Ovary (tissue), 9 donors: Measurements from ENCODE around the gene RBAK. TPM values are rescaled to one million over a fixed set of nuclear protein-coding genes. Genes with fewer than 3 reads are reported as not detected.

Experiments
- DNase-seq, 5 donors: peaks; one replicate each; pipeline ENCODE4 v3.0.0-alpha.2; 2019 to 2020
- H3K27ac ChIP-seq, 2 donors: fragments of 200-600 bp; one replicate each; pipeline versions ENCODE4 v1.5.1 to v1.8.0; 2019 to 2022
- H3K27me3 ChIP-seq: fragments of 200-600 bp; one replicate; pipeline ENCODE4 v1.8.0; 2022
- H3K36me3 ChIP-seq: fragments of 200-600 bp; sonication (generic); one replicate; pipeline ENCODE4 v1.5.1; 2019
- H3K4me1 ChIP-seq: one replicate; pipeline ENCODE4 v1.8.1; 2013; ENCODE audit warnings: mild to moderate bottlenecking, moderate library complexity; ENCODE audit not compliant: insufficient read depth
- H3K4me3 ChIP-seq: fragments of 200-600 bp; sonication (generic); one replicate; pipeline ENCODE4 v1.5.1; 2017
- H3K9me3 ChIP-seq, 2 donors: fragments of 200-600 bp in 1 of 2; sonication (generic) in 1 of 2; one replicate each; pipeline versions ENCODE4 v1.5.1 to v1.8.1; 2013 to 2019; ENCODE audit warnings: mild to moderate bottlenecking in 1 of 2, moderate library complexity in 1 of 2
- EP300 ChIP-seq: sonication (generic); formaldehyde crosslinking; IDR thresholded peaks from one replicate; pipeline ENCODE4 v1.6.1; 2017; ENCODE audit warnings: antibody characterized with exemption
- POLR2A ChIP-seq: fragments of 450-650 bp; IDR thresholded peaks from one replicate; pipeline ENCODE4 v1.6.1; 2017; ENCODE audit warnings: antibody characterized with exemption, mild to moderate bottlenecking, moderate library complexity
- WGBS, 3 donors: extraction: QIAGEN DNeasy Blood & Tissue Kit in 1 of 3; methylation state at CpG; one replicate each; pipeline versions ENCODE4 v1.1.5 to v1.1.7; 2013 to 2017; 5-methylcytosine and 5-hydroxymethylcytosine counted together
- intact Hi-C, 4 donors: fragments of 100-400 bp; cut with DNase I; formaldehyde crosslinking; loops; one replicate each; pipeline versions ENCODE4 v1.11.0 to v1.15.1; 2022 to 2023
- polyA plus RNA-seq, 2 donors: library from polyadenylated mRNA; stranded (reverse); fragments of 200-250 nt in 1 of 2; fragments of 350-450 nt in 1 of 2; fragmentation: Illumina TruSeq in 1 of 2; extraction: RNeasy Lipid Tissue Mini Kit (QIAGEN cat#74804) in 1 of 2; gene quantifications; one replicate each; pipeline ENCODE4 v1.2.3, GENCODE V29; 2013 to 2014
- small RNA-seq: library from RNA; depleted of rRNA; stranded (forward); fragments of <200 nt; gene quantifications from one replicate; pipeline ENCODE3, GENCODE V24; 2016
- total RNA-seq, 7 donors: library from RNA; depleted of rRNA in 2 of 7; stranded (reverse); fragments of >200 nt in 2 of 7; fragmentation: NEBNext Ultra II Directional in 3 of 7; extraction: Animal tissue kit (Norgen Biotek cat#: 25700) in 3 of 7; gene quantifications; one replicate each; pipeline versions ENCODE4 v1.1.0 to v1.2.4, GENCODE V29; 2016 to 2023
- TF ChIP-seq, protein P1 (sequence below), 3 donors: fragments of 450-650 bp in 2 of 3; fragments of 200-600 bp in 1 of 3; IDR thresholded peaks; one replicate each; pipeline versions ENCODE4 v1.5.1 to v1.8.0; 2016 to 2022; ENCODE audit warnings: antibody characterized with exemption in 3 of 3, mild to moderate bottlenecking in 1 of 3
- donor health status: DM: no; HTN: no; CAD: no; lungs with moderate emphysema.
- donor health status: DM: no; HTN: no; CAD: no.
- donor health status: Bipolar disorder and iron deficiency.
- donor health status: DM: yes; HTN: yes; CAD: no.
- donor health status: DM: no; HTN: no; CAD: no.
- donor health status: DM: yes; HTN: yes; CAD: no.

RBAK gene
- total and polyA plus RNA-seq, 9 donors, result 4.7 to 12.8 (median 9.5) TPM

- Histone ChIP-seq H3K27ac (no peak overlapping the region), H3K27me3 (no peaks in the 10 kb centered on the region), H3K4me3 (no peak overlapping the region), H3K4me1 (no peaks in the 10 kb centered on the region), H3K9me3 (no peaks in the 10 kb centered on the region), H3K36me3 (no peaks in the 10 kb centered on the region)
- TF ChIP-seq, protein P1, sequence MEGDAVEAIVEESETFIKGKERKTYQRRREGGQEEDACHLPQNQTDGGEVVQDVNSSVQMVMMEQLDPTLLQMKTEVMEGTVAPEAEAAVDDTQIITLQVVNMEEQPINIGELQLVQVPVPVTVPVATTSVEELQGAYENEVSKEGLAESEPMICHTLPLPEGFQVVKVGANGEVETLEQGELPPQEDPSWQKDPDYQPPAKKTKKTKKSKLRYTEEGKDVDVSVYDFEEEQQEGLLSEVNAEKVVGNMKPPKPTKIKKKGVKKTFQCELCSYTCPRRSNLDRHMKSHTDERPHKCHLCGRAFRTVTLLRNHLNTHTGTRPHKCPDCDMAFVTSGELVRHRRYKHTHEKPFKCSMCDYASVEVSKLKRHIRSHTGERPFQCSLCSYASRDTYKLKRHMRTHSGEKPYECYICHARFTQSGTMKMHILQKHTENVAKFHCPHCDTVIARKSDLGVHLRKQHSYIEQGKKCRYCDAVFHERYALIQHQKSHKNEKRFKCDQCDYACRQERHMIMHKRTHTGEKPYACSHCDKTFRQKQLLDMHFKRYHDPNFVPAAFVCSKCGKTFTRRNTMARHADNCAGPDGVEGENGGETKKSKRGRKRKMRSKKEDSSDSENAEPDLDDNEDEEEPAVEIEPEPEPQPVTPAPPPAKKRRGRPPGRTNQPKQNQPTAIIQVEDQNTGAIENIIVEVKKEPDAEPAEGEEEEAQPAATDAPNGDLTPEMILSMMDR (IDR thresholded peaks at IDR 0.05), result no peak
- TF ChIP-seq POLR2A, result no peak
- no peak for TF ChIP-seq EP300
- DNase-seq, result no peak
- 83 to 90% (median 85%) methylated on average over 2 of the region's 2 CpGs for WGBS, 3 donors
- intact Hi-C loops, result no loop called here
Measured at GRCh38 chr7:5094641-5095040, 49.0 kb downstream of the RBAK start.

GRCh38 chr7:5116359-5116758 is 70.7 kb downstream of the RBAK start:
- H3K27ac ChIP-seq, result no peak overlapping the region
- H3K36me3 ChIP-seq, result no peaks in the 10 kb centered on the region
- 40 to 63% (median 44%) methylated on average over 7 of the region's 7 CpGs for WGBS, 3 donors
- DNase-seq, result no peak
- intact Hi-C loops, result no loop called here
- H3K9me3 ChIP-seq, result no peaks in the 10 kb centered on the region
- TF ChIP-seq EP300, result no peak
- TF ChIP-seq, protein P1 (IDR thresholded peaks at IDR 0.05), result no peak
- no peak for TF ChIP-seq POLR2A
- H3K4me3 ChIP-seq, result no peak overlapping the region
- no peaks in the 10 kb centered on the region for H3K4me1 ChIP-seq
- H3K27me3 ChIP-seq, result no peaks in the 10 kb centered on the region

- intact Hi-C loops, result no loop called here
- WGBS, 3 donors, result 89 to 91% (median 89%) methylated on average over 54 to 56 of the region's 56 CpGs
Measured at GRCh38 chr7:5117095-5117970, 71.7 kb downstream of the RBAK start.

More at GRCh38 chr7:5117095-5117970, 71.7 kb downstream of the RBAK start:
- Histone ChIP-seq H3K36me3 (no peaks in the 10 kb centered on the region), H3K27me3 (no peaks in the 10 kb centered on the region), H3K4me1 (no peaks in the 10 kb centered on the region), H3K9me3 (no peaks in the 10 kb centered on the region), H3K4me3 (no peak overlapping the region), H3K27ac (no peak overlapping the region)
- DNase-seq, result no peak
- no peak for TF ChIP-seq POLR2A

Small RNA genes lying within 50 kb of the gene (small RNA-seq; reads per million reads assigned to genes)
- not detected for gene AC092032.1

Other genes starting within 250 kb of the RBAK start
- under 1 TPM in 6 of 7 donors, not detected in 1; under 0.01 to 0.36 (median 0.09) TPM for gene PAPOLB, start 183.8 kb upstream of the RBAK start, total RNA-seq
- not detected for gene PAPOLB, start 183.8 kb upstream of the RBAK start, polyA plus RNA-seq
- 1 to 10 TPM; 1.4 to 5.4 (median 2.4) TPM for gene RADIL, start 162.1 kb upstream of the RBAK start, total RNA-seq
- gene RADIL, start 162.1 kb upstream of the RBAK start, polyA plus RNA-seq, result 1 to 10 TPM in 1 of 2 donors, under 1 TPM in 1; 0.98 to 2.8 TPM
- not detected for gene MMD2, start 86.7 kb upstream of the RBAK start, total RNA-seq
- not detected for gene MMD2, start 86.7 kb upstream of the RBAK start, polyA plus RNA-seq
- 10 to 100 TPM; 34.6 to 53.8 (median 48.6) TPM for gene WIPI2, start 144.4 kb downstream of the RBAK start, total RNA-seq
- 10 to 100 TPM; 34.6 to 65.0 TPM for gene WIPI2, start 144.4 kb downstream of the RBAK start, polyA plus RNA-seq
- gene SLC29A4, start 237.1 kb downstream of the RBAK start, total RNA-seq, result 1 to 10 TPM; 1.1 to 9.9 (median 2.2) TPM
- gene SLC29A4, start 237.1 kb downstream of the RBAK start, polyA plus RNA-seq, result 1 to 10 TPM; 2.1 to 2.9 TPM